GM19468 (cell line): ENCODE measurements around the gene KYAT1.

Source experiments
- ATAC-seq: cut with Tn5 transposase; IDR thresholded peaks from one replicate; pipeline ENCODE4 v1.9.1; 2021; ENCODE audit warnings: mild to moderate bottlenecking, moderate library complexity, moderate number of reproducible peaks; ENCODE audit not compliant: unreplicated experiment; ENCODE audit errors: extremely low read depth

Gene KYAT1

DNA sequence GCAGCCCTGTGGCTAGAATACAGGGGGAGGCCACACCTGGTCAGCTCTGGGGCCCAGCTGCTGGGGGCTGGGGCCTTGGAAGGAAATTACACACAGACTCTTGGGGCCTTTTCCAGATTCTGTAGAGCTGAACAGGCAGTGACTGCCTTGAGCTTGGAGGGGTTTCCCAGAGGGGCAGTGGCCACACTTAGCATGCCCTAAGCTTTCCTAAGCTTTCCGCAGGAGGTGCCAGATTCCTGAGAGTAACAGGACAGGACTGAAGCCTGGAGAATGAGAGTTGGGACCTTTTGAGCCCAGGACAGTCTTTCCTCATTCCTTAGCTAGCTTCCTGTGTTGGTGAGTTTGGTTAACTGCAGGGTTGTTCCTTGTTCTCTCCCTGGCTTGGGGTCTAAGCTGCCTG is 93.3 kb downstream of the KYAT1 start:
- no peak for ATAC-seq

GRCh38 chr9:128787659-128788058 is 94.1 kb downstream of the KYAT1 start:
- no peak for ATAC-seq

GRCh38 chr9:128786681-128787601 is 94.8 kb downstream of the KYAT1 start, which contains the start of gene TBC1D13:
Gene TBC1D13, plus strand, starts transcription at chr9:128787253. Its CDS starts 101 bp downstream, at chr9:128787354.
- ATAC-seq: peak; percentile 67

DNA sequence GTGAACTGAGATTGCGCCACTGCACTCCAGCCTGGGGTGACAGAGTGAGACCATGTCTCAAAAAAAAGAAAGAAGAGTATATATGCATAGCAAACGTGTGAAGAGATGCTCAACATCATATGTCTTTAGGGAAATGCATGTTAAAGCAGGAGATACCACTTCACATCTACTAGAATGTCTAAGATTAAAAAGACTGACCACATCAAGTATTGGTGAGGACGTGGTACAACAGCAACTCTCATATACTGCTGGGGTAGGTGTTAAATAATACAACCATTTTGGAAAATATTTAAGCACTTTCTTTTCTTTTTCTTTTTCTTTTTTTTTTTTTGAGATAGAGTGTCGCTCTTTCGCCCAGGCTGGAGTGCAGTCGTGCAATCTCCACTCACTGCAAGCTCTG is 96.3 kb downstream of the KYAT1 start:
- no peak for ATAC-seq
